Measurements from ENCODE around the gene LYRM4. TPM values are rescaled to one million over a fixed set of nuclear protein-coding genes. Genes with fewer than 3 reads are reported as not detected.

Gene LYRM4
- polyA plus RNA-seq, 1 donor = 26.7 TPM

DNA sequence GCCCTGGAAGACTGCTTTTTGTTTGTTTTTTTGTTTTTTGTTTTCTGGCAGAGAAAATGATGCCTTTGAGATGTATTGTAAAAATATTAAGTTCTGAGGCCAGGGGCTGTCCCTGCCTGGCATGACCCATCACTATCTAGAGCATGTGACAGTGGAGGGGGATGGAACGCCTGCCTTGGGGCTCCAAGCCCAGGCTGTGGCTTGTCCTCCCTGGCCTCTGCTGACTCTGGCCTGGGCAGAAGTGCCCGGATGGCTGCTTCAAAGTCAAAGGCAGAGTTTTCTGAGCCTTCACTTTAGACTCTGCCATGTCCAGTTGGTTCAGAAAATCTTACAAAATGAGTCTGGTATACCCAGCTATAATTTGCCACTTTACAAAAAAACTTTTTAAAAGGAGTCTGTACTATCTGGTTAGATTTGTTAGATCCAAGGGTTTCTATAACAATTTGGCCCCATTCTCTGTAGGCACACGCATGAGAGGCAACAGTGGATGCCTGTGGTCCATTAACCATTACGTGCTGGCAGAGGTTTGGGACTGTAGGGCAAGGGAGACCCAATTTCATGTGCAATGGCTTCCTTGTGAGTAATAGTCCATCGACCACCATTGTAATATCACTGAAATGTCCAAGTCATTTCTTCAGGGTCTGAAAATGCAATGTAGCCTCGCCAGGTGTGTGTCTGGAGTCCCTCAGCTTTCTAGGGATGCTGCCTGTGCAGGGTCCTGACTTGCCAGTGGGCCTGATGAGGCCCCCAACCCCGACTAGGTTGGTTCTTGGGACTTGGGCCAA is 167.3 kb downstream of the LYRM4 start:
- Histone ChIP-seq H3K27ac (ENCODE audit: low read length) (no peak overlapping the region), H3K4me1 (ENCODE audit: control insufficient read depth, insufficient read depth, low read length) (peaks cover 4% of the 10 kb centered on the region), H3K27me3 (ENCODE audit: control insufficient read depth, insufficient read depth, low read length) (no peaks in the 10 kb centered on the region), H3K36me3 (ENCODE audit: control insufficient read depth, insufficient read depth, low read length) (no peaks in the 10 kb centered on the region), H3K9me3 (ENCODE audit: control insufficient read depth, low read depth, low read length) (no peaks in the 10 kb centered on the region), H3K4me3 (ENCODE audit: low read length) (no peak overlapping the region)
- WGBS (ENCODE audit: insufficient coverage, low lambda C conversion rate) = no CpG with 5 or more reads among the region's 7 CpGs
- no peak for DNase-seq

DNA sequence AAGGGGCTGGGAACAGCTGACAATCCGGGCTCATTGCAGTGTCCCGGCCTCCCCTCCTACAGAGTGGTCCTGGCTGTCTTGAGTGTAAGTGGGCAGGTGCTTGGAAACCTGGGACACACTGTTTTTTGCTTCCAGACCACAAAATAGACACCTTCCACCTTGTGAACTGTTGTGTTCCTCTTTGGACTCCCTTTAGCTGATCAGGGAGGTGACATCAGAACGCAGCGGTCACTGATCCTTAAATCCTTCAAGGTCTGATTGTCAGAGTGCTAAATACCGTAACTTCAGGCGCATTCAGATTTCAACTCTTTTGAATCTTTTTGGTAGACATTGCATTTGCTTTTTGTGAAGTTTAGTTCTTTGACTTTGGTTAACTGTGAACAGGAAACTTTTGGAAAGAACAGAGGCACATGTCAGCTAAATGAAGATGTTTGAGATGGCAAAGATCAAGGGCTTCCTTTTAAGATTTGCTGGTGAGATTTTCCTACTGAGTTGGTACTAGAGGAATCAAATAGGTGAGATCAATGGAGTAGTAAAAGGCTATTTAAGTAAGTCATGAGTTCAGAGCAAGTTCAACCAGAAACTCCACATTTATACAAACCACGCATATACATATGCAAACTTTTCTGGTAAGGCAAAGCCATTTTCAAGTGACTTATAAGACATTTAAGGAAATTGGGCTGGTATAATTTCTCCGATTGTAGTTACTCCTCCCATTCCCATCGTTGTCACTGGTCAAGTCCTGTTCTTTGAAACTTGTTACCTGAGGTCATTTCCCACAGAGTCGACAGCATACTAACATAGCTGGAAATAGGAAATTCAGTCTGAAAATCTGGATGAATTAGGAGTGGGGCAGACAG is 169.3 kb downstream of the LYRM4 start:
- DNase-seq = no peak

DNA sequence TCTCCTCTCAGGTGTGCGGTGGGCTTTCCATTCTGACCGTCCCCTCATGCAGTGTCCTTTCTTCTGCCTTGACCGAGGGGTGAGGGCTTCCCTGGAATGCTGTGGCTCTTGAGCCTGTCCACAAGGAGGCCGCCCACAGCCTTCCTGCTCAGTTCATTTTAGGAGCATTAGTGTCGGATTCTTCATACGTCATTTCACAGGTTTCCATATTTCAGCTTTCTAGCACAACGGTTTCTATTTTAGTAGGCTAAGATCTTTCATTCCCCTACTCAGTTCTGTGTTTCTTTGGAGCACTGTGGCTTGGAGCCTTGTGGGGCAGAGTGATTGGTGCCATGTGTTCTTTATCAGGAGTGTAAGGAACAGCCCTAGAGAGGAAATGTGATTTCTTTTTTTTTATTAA is 170.1 kb downstream of the LYRM4 start:
- H3K27me3 ChIP-seq (ENCODE audit: control insufficient read depth, insufficient read depth, low read length) = peaks cover 19% of the 10 kb centered on the region
- no peaks in the 10 kb centered on the region for H3K36me3 ChIP-seq (ENCODE audit: control insufficient read depth, insufficient read depth, low read length)
- H3K9me3 ChIP-seq (ENCODE audit: control insufficient read depth, low read depth, low read length) = peaks cover 6% of the 10 kb centered on the region
- H3K4me1 ChIP-seq (ENCODE audit: control insufficient read depth, insufficient read depth, low read length) = peaks cover 10% of the 10 kb centered on the region
- no peak overlapping the region for H3K27ac ChIP-seq (ENCODE audit: low read length)
- H3K4me3 ChIP-seq (ENCODE audit: low read length) = no peak overlapping the region
- DNase-seq = no peak
- no CpG with 5 or more reads among the region's 7 CpGs for WGBS (ENCODE audit: insufficient coverage, low lambda C conversion rate)

More for the DNA sequence above, 169.3 kb downstream of the LYRM4 start:
- Histone ChIP-seq H3K4me3 (ENCODE audit: low read length) (no peak overlapping the region), H3K4me1 (ENCODE audit: control insufficient read depth, insufficient read depth, low read length) (peaks cover 5% of the 10 kb centered on the region), H3K27me3 (ENCODE audit: control insufficient read depth, insufficient read depth, low read length) (peaks cover 14% of the 10 kb centered on the region), H3K9me3 (ENCODE audit: control insufficient read depth, low read depth, low read length) (peaks cover 2% of the 10 kb centered on the region), H3K27ac (ENCODE audit: low read length) (no peak overlapping the region), H3K36me3 (ENCODE audit: control insufficient read depth, insufficient read depth, low read length) (no peaks in the 10 kb centered on the region)
- WGBS (ENCODE audit: insufficient coverage, low lambda C conversion rate) = no CpG with 5 or more reads among the region's 10 CpGs

DNA sequence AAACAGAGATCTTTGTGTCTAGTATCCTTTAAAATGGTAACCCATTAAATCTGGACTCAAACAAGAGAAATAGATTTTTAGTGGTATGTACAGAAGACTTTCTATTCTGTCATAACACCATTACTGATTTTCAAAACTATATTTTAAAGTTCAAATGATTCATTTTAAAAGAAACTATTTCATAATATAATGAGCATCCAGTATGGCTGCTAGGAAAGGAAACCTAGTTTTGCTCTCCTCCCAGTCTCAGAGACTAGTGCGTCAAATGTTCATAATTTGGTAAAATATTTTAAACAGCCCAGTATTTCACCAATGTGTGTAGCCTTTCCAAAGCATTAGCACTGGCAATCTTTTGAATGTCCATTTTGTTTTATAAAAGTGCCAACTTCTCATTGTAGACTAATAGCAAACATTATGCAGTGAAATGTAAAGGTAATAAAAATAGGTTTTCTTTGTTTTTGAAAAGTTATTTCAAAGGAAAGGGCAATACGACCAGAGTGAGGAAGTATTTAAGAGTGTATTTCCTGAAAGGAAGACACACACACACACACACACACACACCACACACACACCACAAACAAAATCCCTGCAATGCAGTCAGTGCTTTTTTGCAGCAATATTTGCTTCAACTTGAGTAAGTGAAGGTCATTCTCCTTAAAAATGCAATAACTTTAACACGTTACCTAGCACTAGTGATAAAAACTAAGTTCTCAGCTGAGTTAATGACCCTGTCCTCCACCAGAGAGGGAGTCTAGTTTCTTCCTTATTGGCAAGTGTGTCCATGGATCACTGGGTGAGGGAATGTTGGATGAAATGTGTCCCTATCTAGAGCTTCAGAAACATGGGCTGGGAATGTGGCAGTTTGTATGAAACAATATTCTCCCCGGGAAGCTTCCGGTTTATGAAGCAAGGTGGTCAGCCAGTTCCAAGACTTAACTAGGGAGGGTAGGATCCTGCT is 171.0 kb downstream of the LYRM4 start:
- Histone ChIP-seq H3K9me3 (ENCODE audit: control insufficient read depth, low read depth, low read length) (peaks cover 6% of the 10 kb centered on the region), H3K4me3 (ENCODE audit: low read length) (no peak overlapping the region), H3K36me3 (ENCODE audit: control insufficient read depth, insufficient read depth, low read length) (no peaks in the 10 kb centered on the region), H3K27me3 (ENCODE audit: control insufficient read depth, insufficient read depth, low read length) (peaks cover 26% of the 10 kb centered on the region), H3K27ac (ENCODE audit: low read length) (no peak overlapping the region), H3K4me1 (ENCODE audit: control insufficient read depth, insufficient read depth, low read length) (peaks cover 11% of the 10 kb centered on the region)
- WGBS (ENCODE audit: insufficient coverage, low lambda C conversion rate) = no CpG with 5 or more reads among the region's 5 CpGs
- peak; percentile 7 to 64 for DNase-seq

DNA sequence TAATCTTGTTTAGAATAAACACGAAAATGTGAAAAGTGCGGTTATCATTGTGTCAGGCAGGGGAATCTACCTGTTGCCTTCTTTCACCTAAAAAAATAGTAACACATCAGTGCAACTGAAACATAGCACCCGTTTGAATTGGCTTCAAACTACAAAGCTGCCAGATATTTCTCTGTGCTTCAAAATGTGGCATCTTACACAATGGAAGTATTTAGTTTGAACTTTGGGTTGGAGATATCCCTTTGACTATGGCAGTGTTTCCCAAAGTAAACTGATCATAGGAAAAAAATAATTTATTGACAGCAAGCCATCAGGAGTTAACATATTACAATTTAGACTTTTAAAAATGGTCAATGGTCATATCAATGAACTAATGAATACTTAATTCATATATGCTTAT is 172.0 kb downstream of the LYRM4 start:
- Histone ChIP-seq H3K4me3 (ENCODE audit: low read length) (no peak overlapping the region), H3K27ac (ENCODE audit: low read length) (no peak overlapping the region), H3K4me1 (ENCODE audit: control insufficient read depth, insufficient read depth, low read length) (peaks cover 14% of the 10 kb centered on the region), H3K36me3 (ENCODE audit: control insufficient read depth, insufficient read depth, low read length) (no peaks in the 10 kb centered on the region), H3K27me3 (ENCODE audit: control insufficient read depth, insufficient read depth, low read length) (peaks cover 27% of the 10 kb centered on the region), H3K9me3 (ENCODE audit: control insufficient read depth, low read depth, low read length) (peaks cover 6% of the 10 kb centered on the region)
- no peak for DNase-seq
- no CpG with 5 or more reads among the region's 3 CpGs for WGBS (ENCODE audit: insufficient coverage, low lambda C conversion rate)

DNA sequence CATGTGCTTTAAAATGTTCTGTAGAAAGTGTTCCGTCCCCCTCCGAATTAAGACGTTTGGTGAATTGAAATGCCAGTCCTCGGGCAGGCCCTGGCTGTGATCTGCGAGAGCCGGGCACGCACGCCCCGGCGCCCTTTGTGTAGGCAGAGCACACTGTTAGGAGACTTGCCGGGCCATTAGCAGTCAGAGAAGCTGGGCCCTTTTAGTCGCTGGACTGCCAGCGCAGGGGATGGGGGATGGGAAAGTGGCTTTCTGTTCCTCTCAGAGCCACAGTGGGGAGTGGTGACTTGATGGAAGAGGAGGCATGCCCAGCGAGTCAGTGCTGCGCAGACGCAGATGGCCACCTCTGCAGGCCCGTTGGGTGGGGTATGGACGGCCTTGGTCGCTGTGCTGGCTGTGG is 173.4 kb downstream of the LYRM4 start:
- H3K9me3 ChIP-seq (ENCODE audit: control insufficient read depth, low read depth, low read length) = peaks cover 6% of the 10 kb centered on the region
- no peak for DNase-seq
- WGBS (ENCODE audit: insufficient coverage, low lambda C conversion rate) = no CpG with 5 or more reads among the region's 19 CpGs
- no peak overlapping the region for H3K4me3 ChIP-seq (ENCODE audit: low read length)
- H3K4me1 ChIP-seq (ENCODE audit: control insufficient read depth, insufficient read depth, low read length) = peaks cover 14% of the 10 kb centered on the region
- no peak overlapping the region for H3K27ac ChIP-seq (ENCODE audit: low read length)
- no peaks in the 10 kb centered on the region for H3K36me3 ChIP-seq (ENCODE audit: control insufficient read depth, insufficient read depth, low read length)
- peaks cover 27% of the 10 kb centered on the region for H3K27me3 ChIP-seq (ENCODE audit: control insufficient read depth, insufficient read depth, low read length)

DNA sequence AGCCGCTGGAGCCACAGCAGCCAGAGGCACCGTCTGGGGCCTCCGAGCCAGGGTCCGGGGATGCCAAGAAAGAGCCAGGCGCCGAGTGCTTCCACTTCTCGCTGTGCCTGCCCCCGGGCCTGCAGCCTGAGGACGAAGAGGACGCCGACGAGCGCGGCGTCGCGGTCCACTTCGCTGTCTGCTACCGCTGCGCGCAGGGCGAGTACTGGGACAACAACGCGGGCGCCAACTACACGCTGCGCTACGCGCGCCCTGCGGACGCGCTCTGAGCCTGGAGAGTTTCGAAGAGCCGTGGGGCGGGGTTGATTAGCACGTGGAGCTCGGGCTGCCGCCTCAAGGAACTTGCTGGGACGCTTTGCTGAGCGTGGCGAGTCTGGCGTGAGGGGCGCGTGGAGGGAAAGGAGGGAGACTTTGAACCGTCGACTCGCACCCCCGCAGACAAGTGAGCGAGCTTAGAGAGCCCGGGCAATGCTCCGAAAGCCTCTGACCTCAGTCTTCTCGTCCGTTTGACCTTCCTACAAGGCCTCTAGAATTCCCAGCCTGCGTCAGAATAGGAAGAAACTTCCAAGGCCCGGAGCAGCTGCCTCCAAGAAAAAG is 174.4 kb downstream of the LYRM4 start:
- Histone ChIP-seq H3K4me3 (ENCODE audit: low read length) (peak overlapping the region; percentile 14), H3K27ac (ENCODE audit: low read length) (no peak overlapping the region), H3K36me3 (ENCODE audit: control insufficient read depth, insufficient read depth, low read length) (no peaks in the 10 kb centered on the region), H3K9me3 (ENCODE audit: control insufficient read depth, low read depth, low read length) (peaks cover 6% of the 10 kb centered on the region), H3K4me1 (ENCODE audit: control insufficient read depth, insufficient read depth, low read length) (peaks cover 14% of the 10 kb centered on the region), H3K27me3 (ENCODE audit: control insufficient read depth, insufficient read depth, low read length) (peaks cover 27% of the 10 kb centered on the region)
- WGBS (ENCODE audit: insufficient coverage, low lambda C conversion rate) = no CpG with 5 or more reads among the region's 56 CpGs
- peak in 1 of 2 donors; percentile 54 for DNase-seq

DNA sequence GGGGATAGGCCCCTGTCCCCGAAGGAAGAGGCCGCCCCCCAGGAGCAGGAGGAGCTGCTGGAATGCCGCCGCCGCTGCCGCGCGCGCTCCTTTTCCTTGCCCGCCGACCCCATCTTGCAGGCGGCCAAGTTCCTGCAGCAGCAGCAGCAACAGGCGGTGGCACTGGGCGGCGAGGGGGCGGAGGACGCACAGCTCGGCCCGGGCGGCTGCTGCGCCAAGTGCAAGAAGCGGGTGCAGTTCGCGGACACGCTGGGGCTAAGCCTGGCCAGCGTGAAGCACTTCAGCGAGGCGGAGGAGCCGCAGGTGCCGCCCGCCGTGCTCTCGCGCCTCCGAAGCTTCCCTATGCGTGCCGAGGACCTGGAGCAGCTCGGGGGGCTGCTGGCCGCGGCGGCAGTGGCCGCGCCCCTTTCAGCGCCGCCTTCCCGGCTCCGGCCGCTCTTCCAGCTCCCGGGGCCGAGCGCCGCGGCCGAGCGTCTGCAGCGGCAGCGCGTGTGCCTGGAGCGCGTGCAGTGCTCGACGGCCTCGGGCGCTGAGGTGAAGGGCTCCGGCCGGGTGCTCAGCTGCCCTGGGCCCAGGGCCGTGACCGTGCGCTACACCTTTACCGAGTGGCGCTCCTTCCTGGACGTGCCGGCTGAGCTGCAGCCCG is 175.0 kb downstream of the LYRM4 start:
- no peaks in the 10 kb centered on the region for H3K36me3 ChIP-seq (ENCODE audit: control insufficient read depth, insufficient read depth, low read length)
- peak in 1 of 2 donors; percentile 70 for DNase-seq
- no CpG with 5 or more reads among the region's 74 CpGs for WGBS (ENCODE audit: insufficient coverage, low lambda C conversion rate)
- peak overlapping the region; percentile 65 for H3K4me3 ChIP-seq (ENCODE audit: low read length)
- peaks cover 14% of the 10 kb centered on the region for H3K4me1 ChIP-seq (ENCODE audit: control insufficient read depth, insufficient read depth, low read length)
- H3K27ac ChIP-seq (ENCODE audit: low read length) = peak overlapping the region; percentile 50
- peaks cover 27% of the 10 kb centered on the region for H3K27me3 ChIP-seq (ENCODE audit: control insufficient read depth, insufficient read depth, low read length)
- H3K9me3 ChIP-seq (ENCODE audit: control insufficient read depth, low read depth, low read length) = peaks cover 6% of the 10 kb centered on the region

DNA sequence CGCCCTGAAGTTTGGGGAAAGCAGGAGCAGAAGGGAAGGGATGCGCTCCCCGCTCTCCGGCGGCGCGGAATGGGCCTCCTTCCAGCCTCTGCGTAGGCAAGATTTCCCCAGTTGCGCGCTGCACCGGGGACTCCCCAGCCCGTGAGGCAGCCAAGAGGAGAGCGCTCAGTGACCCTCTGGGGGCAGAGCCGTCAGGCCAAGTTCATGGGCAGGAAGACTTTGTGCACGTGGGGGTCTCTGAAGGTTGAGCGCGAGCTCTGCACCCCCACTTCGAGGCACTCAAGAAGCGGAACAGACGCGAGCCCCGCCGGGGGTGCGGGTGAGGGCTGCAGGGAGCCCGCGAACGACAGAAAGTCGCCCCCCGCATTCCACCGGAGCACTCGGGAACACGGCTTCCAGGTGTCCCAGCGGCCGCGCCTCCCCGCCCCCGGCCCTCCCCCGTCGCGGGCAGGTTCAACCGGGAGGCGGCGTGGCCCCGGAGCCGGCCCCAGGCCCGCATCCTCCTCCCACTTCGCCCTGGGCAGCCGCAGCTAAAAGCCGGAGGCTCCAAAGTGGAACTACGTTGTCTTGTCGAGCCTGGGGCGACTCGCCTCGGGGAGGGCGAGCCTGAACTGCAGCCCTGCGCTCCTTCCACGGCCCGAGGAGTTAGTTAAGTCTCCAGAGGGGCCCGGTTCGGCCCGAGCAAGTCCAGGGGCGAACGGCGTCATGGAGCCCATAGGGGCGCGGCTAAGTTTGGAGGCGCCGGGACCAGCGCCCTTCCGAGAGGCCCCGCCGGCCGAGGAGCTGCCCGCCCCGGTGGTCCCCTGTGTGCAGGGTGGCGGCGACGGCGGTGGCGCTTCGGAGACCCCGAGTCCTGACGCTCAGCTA is 175.7 kb downstream of the LYRM4 start, which contains the start of gene PPP1R3G:
Gene PPP1R3G (plus strand): TSS at position 561 of the 867 bp plus-strand sequence. CDS start 145 bp downstream, at position 706.
- DNase-seq = peak in 1 of 2 donors; percentile 79
- H3K4me1 ChIP-seq (ENCODE audit: control insufficient read depth, insufficient read depth, low read length) = peaks cover 14% of the 10 kb centered on the region
- H3K9me3 ChIP-seq (ENCODE audit: control insufficient read depth, low read depth, low read length) = peaks cover 6% of the 10 kb centered on the region
- peaks cover 27% of the 10 kb centered on the region for H3K27me3 ChIP-seq (ENCODE audit: control insufficient read depth, insufficient read depth, low read length)
- no peaks in the 10 kb centered on the region for H3K36me3 ChIP-seq (ENCODE audit: control insufficient read depth, insufficient read depth, low read length)
- H3K27ac ChIP-seq (ENCODE audit: low read length) = peak within 1 kb of the TSS; percentile 63
- H3K4me3 ChIP-seq (ENCODE audit: low read length) = peak within 1 kb of the TSS; percentile 65
- no CpG with 5 or more reads among the region's 83 CpGs for WGBS (ENCODE audit: insufficient coverage, low lambda C conversion rate)

Measured in large intestine (tissue), 3 donors.